ENCODE data around the gene ASPSCR1. TPM values are rescaled to one million over a fixed set of nuclear protein-coding genes. Genes with fewer than 3 reads are reported as not detected.

The ASPSCR1 gene
- polyA plus RNA-seq, 12 donors: 17.2 to 80.2 (median 21.5) TPM; not detected in 1

DNA sequence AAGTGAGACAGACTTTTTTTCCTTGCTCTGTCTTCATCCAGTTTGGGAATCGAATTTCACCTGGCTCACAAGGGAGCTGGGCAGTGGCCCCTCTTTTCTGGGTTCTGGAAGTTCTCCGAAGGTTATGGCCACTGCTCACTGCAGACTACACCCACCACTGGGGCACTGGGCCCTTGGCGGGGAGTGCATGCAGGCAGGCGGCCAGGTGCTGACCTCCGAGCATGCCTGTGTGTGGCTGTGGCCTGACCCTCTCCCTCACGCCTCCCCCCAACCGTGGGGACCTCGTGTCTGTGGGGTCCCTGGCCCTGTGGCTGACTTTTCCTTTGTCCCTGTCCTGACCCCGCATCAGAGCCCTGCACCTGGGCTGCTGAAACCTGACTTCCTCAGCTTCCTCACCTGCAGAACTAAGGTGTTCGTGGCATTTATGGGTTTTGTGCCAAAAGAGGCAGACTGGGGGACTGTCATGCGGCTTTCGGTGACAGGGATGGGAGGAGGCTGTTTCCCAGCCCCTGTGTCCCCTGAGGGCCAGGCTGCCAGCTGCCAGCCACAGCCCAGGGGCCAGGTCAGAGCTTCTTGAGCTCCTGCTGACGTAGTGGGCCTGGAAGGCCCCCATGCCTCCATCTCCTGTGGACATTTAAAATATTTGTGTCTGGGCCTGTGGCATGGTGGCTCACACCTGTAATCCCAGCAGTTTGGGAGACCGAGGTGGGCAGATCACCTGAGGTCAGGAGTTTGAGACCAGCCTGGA, 21.4 kb downstream of the ASPSCR1 start:
- DNase-seq: no peak

GRCh38 chr17:81999587-81999975, 22.2 kb downstream of the ASPSCR1 start:
- DNase-seq: no peak

- no peak for DNase-seq
Measured at GRCh38 chr17:81999976-82000802, 22.8 kb downstream of the ASPSCR1 start.

DNA sequence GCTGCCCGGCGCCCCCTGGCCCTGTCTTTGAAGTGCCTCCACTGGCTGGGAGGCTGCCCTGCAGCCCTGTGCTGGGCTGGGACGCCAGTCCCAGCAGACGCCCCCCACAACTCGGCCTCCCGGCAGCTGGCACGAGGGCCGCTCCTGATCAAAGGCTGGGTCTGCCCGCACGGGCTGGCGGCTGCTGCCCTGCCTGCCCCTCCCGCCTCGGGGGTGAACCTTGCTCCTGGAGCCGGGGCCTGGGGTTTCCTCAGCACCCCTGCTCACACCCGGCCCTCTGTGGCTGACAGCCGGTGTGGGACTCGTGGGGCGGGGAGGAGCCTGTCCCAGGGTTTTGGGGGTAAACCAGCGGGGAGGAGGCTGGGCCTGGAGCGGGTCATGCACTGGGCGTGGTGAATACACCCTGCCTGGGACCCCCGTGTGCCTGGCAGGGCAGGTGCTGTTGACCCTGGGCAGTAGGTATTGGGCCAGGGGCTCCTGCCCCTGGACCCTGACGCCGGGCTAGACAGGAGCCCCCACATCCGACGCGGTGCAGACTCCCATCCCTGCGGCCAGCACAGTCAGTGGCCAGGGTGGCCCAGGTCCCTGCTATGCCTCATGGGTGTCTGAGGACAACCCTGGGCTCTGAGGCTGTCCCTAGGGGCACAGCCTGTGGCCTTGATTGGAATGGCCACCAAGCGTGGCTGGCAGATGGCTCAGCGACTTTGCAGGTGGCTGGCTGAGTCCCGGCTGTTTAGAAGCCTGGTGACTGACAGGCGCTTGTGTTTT, 23.6 kb downstream of the ASPSCR1 start:
- no peak for DNase-seq

DNA sequence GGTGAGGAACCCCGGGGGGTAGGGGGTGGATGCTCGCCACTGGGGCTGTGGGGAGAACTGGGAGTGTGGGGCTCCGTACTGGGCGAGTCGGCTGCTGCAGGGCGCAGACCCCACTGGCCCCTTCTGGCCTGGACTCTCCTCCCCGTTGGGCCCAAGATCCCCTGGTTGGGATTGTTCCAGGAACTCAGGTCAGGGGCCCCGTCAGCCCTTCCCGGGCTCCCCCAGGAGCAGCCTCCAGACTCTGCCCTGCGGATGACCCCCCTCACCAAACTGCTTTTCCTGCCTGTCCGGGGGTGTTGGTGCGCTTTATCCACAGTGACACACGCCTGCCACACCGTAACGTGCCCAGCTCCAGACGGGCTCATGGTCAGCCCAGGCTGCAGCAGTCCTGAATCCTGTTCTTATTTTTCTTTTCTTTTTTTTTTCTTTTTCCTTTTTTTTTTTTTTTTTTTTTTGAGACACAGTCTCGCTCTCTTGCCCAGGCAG, 24.2 kb downstream of the ASPSCR1 start:
- DNase-seq: no peak

DNA sequence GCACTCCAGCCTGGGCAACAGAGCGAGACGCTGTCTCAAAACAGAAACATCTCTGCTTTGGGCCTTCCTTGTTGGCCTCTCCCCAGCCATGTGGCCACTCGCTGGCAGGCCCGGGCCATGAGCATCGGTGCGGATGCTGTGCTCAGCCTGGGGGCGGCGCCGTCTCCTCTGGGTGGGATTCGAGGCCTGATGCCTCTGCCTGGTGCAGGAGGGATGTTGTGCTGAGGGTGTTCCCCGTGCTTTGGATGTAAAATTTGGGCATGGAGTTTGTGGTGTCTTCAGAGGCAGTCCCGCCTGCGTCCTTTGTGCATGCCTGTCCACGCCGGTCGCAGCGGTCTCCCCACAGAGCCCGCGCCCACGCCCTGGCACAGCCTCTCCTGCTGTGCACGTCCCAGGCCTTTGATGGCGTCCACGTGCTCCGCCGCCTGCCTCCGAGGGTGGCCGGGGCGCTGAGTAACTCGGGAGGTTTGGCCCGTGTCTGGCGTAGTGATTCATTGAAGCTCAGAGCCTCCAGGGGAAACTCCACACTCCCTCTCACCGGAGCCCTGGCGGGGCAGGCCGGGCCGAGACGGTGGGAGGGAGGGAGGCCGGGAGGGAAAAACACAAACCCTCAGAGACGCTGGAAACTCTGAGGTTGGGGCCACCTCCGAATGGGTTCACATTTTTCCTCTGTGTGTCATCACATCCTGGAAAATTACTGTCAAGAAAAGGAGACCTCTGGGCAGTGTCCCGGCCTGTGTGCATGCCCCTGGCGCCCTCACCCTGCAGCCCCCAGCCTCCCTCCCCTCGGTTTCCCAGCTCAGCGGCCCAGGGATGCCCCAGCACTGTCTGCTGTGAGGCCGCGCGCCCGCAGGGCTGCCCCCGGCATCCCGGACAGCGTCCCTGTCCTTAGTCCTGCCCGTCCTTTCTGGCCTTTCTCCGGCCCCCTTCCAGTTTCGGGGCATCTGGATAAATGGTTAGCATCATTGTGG, 26.3 kb downstream of the ASPSCR1 start:
- no peak for DNase-seq

- no peak for DNase-seq
Measured at GRCh38 chr17:82004517-82005455, 27.4 kb downstream of the ASPSCR1 start.

GRCh38 chr17:82005701-82006348, 28.4 kb downstream of the ASPSCR1 start:
- DNase-seq: no peak

GRCh38 chr17:82006468-82007227, 29.2 kb downstream of the ASPSCR1 start:
- no peak for DNase-seq

DNA sequence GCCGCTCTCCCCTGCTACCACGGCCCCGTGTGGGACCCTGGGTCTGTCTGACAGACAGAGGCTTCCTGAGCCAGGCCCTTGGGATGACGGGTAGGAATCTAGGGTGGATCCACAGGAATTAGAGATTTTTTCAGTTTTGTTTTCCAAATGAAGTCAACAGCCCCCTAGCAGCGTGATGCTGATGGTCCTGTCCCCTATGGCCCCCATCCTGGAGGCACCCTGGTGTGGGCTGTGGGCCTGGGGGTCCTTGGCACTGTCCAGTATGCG, 29.7 kb downstream of the ASPSCR1 start:
- DNase-seq: no peak

DNA sequence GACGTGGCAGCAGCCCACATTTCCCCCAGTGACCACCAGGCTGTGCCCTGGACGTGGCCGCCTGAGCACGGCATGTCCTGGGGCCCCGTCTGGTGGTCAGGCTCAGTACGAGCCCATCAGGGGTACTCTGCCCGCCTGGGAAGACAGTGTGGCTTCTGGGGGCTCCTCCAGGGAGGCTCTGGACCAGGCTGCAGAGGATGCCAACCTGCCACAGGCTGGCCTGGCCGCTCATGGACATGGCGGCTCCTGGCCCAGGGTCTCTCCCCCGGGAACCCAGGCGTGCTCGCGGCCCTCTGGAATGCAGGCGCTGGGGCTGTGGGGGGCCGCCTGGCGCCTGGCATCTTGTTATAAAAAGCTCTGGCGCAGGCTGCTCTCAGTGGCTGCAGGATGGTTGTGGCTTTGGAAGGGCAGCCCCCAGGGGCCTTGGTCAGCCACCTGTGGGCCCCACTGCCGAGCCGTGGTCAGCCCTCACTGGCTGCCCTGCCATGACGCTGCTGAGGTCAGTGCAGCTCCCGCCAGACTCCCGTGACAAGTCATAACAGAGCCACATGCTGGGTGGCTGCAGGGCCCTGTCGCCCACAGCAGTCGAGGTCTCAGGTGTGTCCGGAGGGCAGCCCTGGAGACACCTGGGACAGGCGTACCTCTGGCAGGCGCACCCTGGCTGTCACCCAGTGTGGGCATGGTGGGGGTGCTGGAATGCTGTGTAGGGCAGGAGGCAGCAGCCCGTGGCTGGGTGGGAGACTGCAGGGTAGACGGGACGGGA, 30.2 kb downstream of the ASPSCR1 start:
- no peak for DNase-seq

DNA sequence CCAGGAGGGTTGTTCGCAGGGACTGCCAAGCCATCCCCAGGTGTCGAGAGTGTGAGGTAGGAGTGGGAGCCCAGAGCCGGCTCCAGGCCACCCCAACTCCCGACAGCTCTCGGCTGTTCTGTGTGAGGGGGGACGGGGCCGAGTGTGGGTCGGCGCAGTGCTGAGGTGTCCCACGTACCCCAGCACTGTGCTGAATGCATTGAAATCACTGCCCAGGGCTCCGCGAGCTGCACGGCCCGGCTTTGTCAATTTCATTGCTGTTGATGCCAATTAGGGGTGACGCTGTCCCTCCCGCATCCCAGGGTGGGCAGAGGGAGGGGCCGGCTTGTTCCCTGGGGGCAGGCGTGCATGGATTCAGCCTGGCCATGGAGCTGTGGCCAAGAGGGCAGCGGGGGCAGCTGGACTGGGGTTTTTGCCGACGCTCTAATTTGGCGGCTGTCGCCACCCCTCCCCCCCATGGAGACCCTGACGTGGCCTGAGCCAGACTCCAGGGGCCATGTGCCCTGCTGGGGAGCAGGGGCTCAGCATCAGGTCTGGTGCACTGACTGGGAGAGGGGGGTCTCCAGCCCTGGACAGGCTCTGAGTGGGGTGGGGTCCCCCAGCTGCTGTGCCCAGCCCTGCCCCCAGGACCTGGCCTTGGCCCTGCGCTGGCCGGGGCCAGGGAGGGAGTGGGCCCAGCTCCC, 31.0 kb downstream of the ASPSCR1 start:
- DNase-seq: no peak

DNA sequence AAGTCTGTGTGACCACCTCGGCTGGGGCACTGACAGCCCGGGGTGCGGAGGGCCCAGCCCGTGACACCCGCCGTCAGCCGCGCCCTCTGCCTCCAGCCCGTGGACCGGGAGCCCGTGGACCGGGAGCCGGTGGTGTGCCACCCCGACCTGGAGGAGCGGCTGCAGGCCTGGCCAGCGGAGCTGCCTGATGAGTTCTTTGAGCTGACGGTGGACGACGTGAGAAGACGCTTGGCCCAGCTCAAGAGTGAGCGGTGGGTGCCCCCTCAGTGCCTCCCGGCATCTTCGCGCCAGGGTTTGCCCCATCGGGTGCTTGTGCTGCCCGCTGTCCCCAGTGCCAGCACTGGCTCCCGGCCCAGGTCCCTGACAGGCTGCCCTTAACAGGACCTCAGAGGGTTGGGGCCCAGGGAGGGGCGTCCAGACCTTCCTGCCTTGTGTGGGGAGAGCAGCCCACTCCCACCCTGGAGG, 31.5 kb downstream of the ASPSCR1 start:
- no peak for DNase-seq

- no peak for DNase-seq
Measured at GRCh38 chr17:82009413-82009812, 32.0 kb downstream of the ASPSCR1 start.

GRCh38 chr17:82010575-82011525, 33.4 kb downstream of the ASPSCR1 start:
- no peak for DNase-seq

DNA sequence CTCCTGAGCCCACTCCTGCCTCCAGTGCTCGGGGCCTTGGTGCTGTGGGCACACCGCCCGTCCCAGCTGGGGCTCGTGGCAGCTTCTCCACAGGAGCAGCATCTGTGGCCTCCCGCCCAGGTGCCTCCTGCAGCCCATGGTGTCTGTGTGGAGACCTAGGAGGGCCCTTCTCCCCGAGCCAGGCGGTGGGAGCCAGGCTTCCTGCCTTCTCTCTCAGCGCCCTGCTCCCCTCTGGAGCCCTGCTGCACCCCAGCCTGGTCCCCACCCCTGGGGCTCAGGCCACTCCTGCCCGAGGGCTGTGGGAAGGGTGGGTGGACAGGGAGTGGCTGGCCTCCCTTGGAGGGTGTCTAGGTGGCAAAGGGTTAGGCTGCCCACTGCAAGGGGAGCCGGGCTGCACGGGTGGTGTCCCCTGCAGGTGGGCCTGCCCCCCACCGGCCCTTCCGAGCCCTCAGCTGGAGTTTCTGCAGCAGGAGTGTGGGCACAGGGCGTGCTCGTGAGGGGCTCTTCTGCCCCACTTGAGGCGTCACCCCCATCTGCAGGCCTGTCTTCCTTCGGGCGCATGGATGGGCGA, 34.3 kb downstream of the ASPSCR1 start:
- DNase-seq: no peak

Data from muscle of arm (tissue), 12 donors.